Measurements from ENCODE around the gene TUBG1. TPM values are rescaled to one million over a fixed set of nuclear protein-coding genes. Genes with fewer than 3 reads are reported as not detected.

Gene TUBG1
- total and polyA plus RNA-seq, 9 of the 15 experiments (the other 6 are each of a cell fraction or from before 2014, with no cell fraction given), result 33.1 to 147 (median 66.0) TPM

GRCh38 chr17:42608305-42609181, 940 bp upstream of the TUBG1 start (continued):
- TF ChIP-seq, protein P1, sequence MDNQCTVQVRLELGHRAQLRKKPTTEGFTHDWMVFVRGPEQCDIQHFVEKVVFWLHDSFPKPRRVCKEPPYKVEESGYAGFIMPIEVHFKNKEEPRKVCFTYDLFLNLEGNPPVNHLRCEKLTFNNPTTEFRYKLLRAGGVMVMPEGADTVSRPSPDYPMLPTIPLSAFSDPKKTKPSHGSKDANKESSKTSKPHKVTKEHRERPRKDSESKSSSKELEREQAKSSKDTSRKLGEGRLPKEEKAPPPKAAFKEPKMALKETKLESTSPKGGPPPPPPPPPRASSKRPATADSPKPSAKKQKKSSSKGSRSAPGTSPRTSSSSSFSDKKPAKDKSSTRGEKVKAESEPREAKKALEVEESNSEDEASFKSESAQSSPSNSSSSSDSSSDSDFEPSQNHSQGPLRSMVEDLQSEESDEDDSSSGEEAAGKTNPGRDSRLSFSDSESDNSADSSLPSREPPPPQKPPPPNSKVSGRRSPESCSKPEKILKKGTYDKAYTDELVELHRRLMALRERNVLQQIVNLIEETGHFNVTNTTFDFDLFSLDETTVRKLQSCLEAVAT (IDR thresholded peaks at IDR 0.05), result peak; percentile 9 to 68; a peak in 1 of 4 replicates
- TF ChIP-seq DNMT1 (IDR thresholded peaks at IDR 0.05) (no peak), THAP12 (CRISPR knock-in tag; IDR thresholded peaks at IDR 0.05) (no peak), PCBP2 (IDR thresholded peaks at IDR 0.05; ENCODE audit: low read depth, low read length, poor library complexity, severe bottlenecking) (no peak), ZNF586 (CRISPR knock-in tag; conservative IDR thresholded peaks at IDR 0.05) (no peak), SRSF3 (IDR thresholded peaks at IDR 0.05; ENCODE audit: insufficient read depth, low read length) (no peak), CREM (IDR thresholded peaks at IDR 0.05; ENCODE audit: low read depth) (no peak; the same call in 1 of the 2 replicates), GTF2F1 (IDR thresholded peaks at IDR 0.05; ENCODE audit: low read depth, low read length) (peak; percentile 41; the same call in 1 of the 2 replicates), ZNF76 (CRISPR knock-in tag; IDR thresholded peaks at IDR 0.05; ENCODE audit: borderline replicate concordance) (no peak), DACH1 (IDR thresholded peaks at IDR 0.05; ENCODE audit: partially characterized antibody) (no peak), FOXM1 (IDR thresholded peaks at IDR 0.05; ENCODE audit: low read depth) (no peak), FOXM1 (CRISPR knock-in tag; IDR thresholded peaks at IDR 0.05; ENCODE audit: low read depth) (no peak), CHD2 (IDR thresholded peaks at IDR 0.05; ENCODE audit: low read depth, low read length) (no peak), SIN3B (IDR thresholded peaks at IDR 0.05; ENCODE audit: low read depth) (no peak), ZNF511 (CRISPR knock-in tag; IDR thresholded peaks at IDR 0.05) (no peak), ZNF121 (CRISPR knock-in tag; conservative IDR thresholded peaks at IDR 0.05) (no peak), HIVEP1 (CRISPR knock-in tag; IDR thresholded peaks at IDR 0.05) (no peak), SMAD2 (IDR thresholded peaks at IDR 0.05; ENCODE audit: low read depth, low read length) (no peak), POLR2AphosphoS5 (IDR thresholded peaks at IDR 0.05; ENCODE audit: control insufficient read depth, insufficient read depth, low read depth, low read length) (0 out of 2 replicates have a peak, but pooled peaks have one; percentile 9), HDAC1 (IDR thresholded peaks at IDR 0.05) (peak in 1 of 2 experiments; percentile 74; a peak in 1 of 4 replicates)
- TF ChIP-seq, protein P2, sequence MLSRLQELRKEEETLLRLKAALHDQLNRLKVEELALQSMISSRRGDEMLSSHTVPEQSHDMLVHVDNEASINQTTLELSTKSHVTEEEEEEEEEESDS (CRISPR knock-in tag; IDR thresholded peaks at IDR 0.05), result no peak
- TF ChIP-seq, protein P3, sequence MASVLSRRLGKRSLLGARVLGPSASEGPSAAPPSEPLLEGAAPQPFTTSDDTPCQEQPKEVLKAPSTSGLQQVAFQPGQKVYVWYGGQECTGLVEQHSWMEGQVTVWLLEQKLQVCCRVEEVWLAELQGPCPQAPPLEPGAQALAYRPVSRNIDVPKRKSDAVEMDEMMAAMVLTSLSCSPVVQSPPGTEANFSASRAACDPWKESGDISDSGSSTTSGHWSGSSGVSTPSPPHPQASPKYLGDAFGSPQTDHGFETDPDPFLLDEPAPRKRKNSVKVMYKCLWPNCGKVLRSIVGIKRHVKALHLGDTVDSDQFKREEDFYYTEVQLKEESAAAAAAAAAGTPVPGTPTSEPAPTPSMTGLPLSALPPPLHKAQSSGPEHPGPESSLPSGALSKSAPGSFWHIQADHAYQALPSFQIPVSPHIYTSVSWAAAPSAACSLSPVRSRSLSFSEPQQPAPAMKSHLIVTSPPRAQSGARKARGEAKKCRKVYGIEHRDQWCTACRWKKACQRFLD (CRISPR knock-in tag; IDR thresholded peaks at IDR 0.05), result no peak
